HEK293 (cell line): ENCODE measurements around the gene POU2AF1.

Experiments
- CTCF ChIA-PET: fragments of 350-600 bp; formaldehyde crosslinking; extraction: SDS; loops from one replicate; lab custom pipeline; 2021; ENCODE audit warnings: antibody characterized with exemption; lab: Yijun Ruan, JAX
- POLR2A ChIA-PET: fragments of 300-600 bp; formaldehyde crosslinking; extraction: SDS; loops from one replicate; lab custom pipeline; 2020; ENCODE audit warnings: antibody characterized with exemption, inconsistent platforms; lab: Yijun Ruan, JAX
- H3K27ac ChIP-seq: fragments of 200-500 bp; sonication (Bioruptor generic); 2 replicates; pipeline ENCODE4 v1.5.1; 2014; ENCODE audit warnings: low read depth, low read length, control low read depth, inconsistent platforms; ENCODE audit errors: extremely low read depth
- H3K36me3 ChIP-seq, 2 experiments: fragments of 200-500 bp in 1 of 2; sonication (Bioruptor generic) in 1 of 2; 1 replicate in 1 of 2; 2 replicates in 1 of 2; pipeline ENCODE4 v1.5.1; 2014 to 2017; ENCODE audit warnings: inconsistent platforms in 2 of 2, low read length in 2 of 2; ENCODE audit not compliant: control insufficient read depth in 2 of 2, insufficient read depth in 1 of 2
- H3K4me1 ChIP-seq: fragments of 200-500 bp; sonication (Bioruptor generic); 2 replicates; pipeline ENCODE4 v1.5.1; 2014; ENCODE audit warnings: mild to moderate bottlenecking, low read length, inconsistent platforms; ENCODE audit not compliant: control insufficient read depth, insufficient read depth
- H3K4me3 ChIP-seq: 2 replicates; pipeline ENCODE4 v1.5.1; 2011; ENCODE audit warnings: low read depth, mild to moderate bottlenecking, control low read depth, low read length, moderate library complexity
- H3K9me3 ChIP-seq: fragments of 200-500 bp; sonication (Bioruptor generic); 2 replicates; pipeline ENCODE4 v1.5.1; 2014; ENCODE audit warnings: low read depth, low read length, inconsistent platforms; ENCODE audit not compliant: control insufficient read depth, insufficient read depth
- ATF2 ChIP-seq: fragments of 450-650 bp; formaldehyde crosslinking; IDR thresholded peaks from 2 replicates; pipeline ENCODE4 v1.5.1; 2016; ENCODE audit warnings: missing biosample characterization, missing genetic modification characterization, low read depth
- GLI4 ChIP-seq: fragments of 450-650 bp; formaldehyde crosslinking; IDR thresholded peaks from 2 replicates; pipeline ENCODE4 v1.5.1; 2016; ENCODE audit warnings: missing biosample characterization, missing genetic modification characterization
- HOXA7 ChIP-seq: sonication (generic); formaldehyde crosslinking; IDR thresholded peaks from 2 replicates; pipeline ENCODE4 v1.8.1; 2022; ENCODE audit warnings: missing genetic modification reagents, borderline replicate concordance
- KLF10 ChIP-seq: fragments of 450-650 bp; IDR thresholded peaks from 2 replicates; pipeline ENCODE4 v1.5.1; 2018; ENCODE audit warnings: missing biosample characterization, mild to moderate bottlenecking, missing genetic modification characterization
- KLF16 ChIP-seq: fragments of 450-650 bp; formaldehyde crosslinking; IDR thresholded peaks from 2 replicates; pipeline ENCODE4 v1.5.1; 2017; ENCODE audit warnings: missing biosample characterization, missing genetic modification characterization
- ZFHX2 ChIP-seq: fragments of 450-650 bp; formaldehyde crosslinking; conservative IDR thresholded peaks from 2 replicates; pipeline ENCODE4 v1.5.1; 2016; ENCODE audit warnings: missing biosample characterization, missing genetic modification characterization
- ZNF140 ChIP-seq: fragments of 450-650 bp; formaldehyde crosslinking; IDR thresholded peaks from 2 replicates; pipeline ENCODE4 v1.5.1; 2016; ENCODE audit warnings: missing biosample characterization, missing genetic modification characterization
- ZNF148 ChIP-seq: fragments of 450-650 bp; formaldehyde crosslinking; IDR thresholded peaks from 2 replicates; pipeline ENCODE4 v1.5.0; 2017; ENCODE audit warnings: missing biosample characterization, missing genetic modification characterization, borderline replicate concordance
- ZNF202 ChIP-seq: fragments of 450-650 bp; formaldehyde crosslinking; IDR thresholded peaks from 2 replicates; pipeline ENCODE4 v1.5.1; 2016; ENCODE audit warnings: missing biosample characterization, missing genetic modification characterization, borderline replicate concordance
- ZNF302 ChIP-seq: fragments of 450-650 bp; formaldehyde crosslinking; IDR thresholded peaks from 2 replicates; pipeline ENCODE4 v1.5.1; 2016; ENCODE audit warnings: missing biosample characterization, missing genetic modification characterization, low read depth
- ZNF350 ChIP-seq: fragments of 450-650 bp; formaldehyde crosslinking; IDR thresholded peaks from 2 replicates; pipeline ENCODE4 v1.5.0; 2017; ENCODE audit warnings: missing biosample characterization, mild to moderate bottlenecking, missing genetic modification characterization
- ZNF354C ChIP-seq: fragments of 450-650 bp; formaldehyde crosslinking; IDR thresholded peaks from 2 replicates; pipeline ENCODE4 v1.5.1; 2016; ENCODE audit warnings: missing biosample characterization, missing genetic modification characterization, low read depth, borderline replicate concordance
- ZNF37A ChIP-seq: fragments of 450-650 bp; IDR thresholded peaks from 2 replicates; pipeline ENCODE4 v1.5.1; 2018; ENCODE audit warnings: missing biosample characterization, missing genetic modification characterization
- ZNF488 ChIP-seq: fragments of 450-650 bp; formaldehyde crosslinking; IDR thresholded peaks from 2 replicates; pipeline ENCODE4 v1.5.1; 2016; ENCODE audit warnings: missing biosample characterization, missing genetic modification characterization
- ZNF529 ChIP-seq: fragments of 450-650 bp; formaldehyde crosslinking; IDR thresholded peaks from 2 replicates; pipeline ENCODE4 v1.5.1; 2017; ENCODE audit warnings: missing genetic modification characterization, missing biosample characterization; ENCODE audit not compliant: insufficient replicate concordance
- ZNF549 ChIP-seq: fragments of 450-650 bp; IDR thresholded peaks from 2 replicates; pipeline ENCODE4 v1.5.1; 2018; ENCODE audit warnings: missing biosample characterization, missing genetic modification characterization, mild to moderate bottlenecking, inconsistent platforms, moderate library complexity
- ZNF555 ChIP-seq: fragments of 450-650 bp; formaldehyde crosslinking; conservative IDR thresholded peaks from 2 replicates; pipeline ENCODE4 v1.5.1; 2017; ENCODE audit warnings: missing biosample characterization, mild to moderate bottlenecking, missing genetic modification characterization, inconsistent platforms
- ZNF558 ChIP-seq: fragments of 450-650 bp; formaldehyde crosslinking; IDR thresholded peaks from 2 replicates; pipeline ENCODE4 v1.5.1; 2016; ENCODE audit warnings: missing biosample characterization, missing genetic modification characterization
- ZNF639 ChIP-seq: fragments of 450-650 bp; formaldehyde crosslinking; IDR thresholded peaks from 2 replicates; pipeline ENCODE4 v1.5.1; 2016; ENCODE audit warnings: missing biosample characterization, missing genetic modification characterization
- ZNF677 ChIP-seq: fragments of 450-650 bp; IDR thresholded peaks from 2 replicates; pipeline ENCODE4 v1.5.0; 2018; ENCODE audit warnings: missing biosample characterization, mild to moderate bottlenecking, missing genetic modification characterization, moderate library complexity
- ZNF707 ChIP-seq: fragments of 450-650 bp; formaldehyde crosslinking; IDR thresholded peaks from 2 replicates; pipeline ENCODE4 v1.5.1; 2016; ENCODE audit warnings: missing biosample characterization, missing genetic modification characterization
- ZSCAN5A ChIP-seq: fragments of 450-650 bp; formaldehyde crosslinking; IDR thresholded peaks from 2 replicates; pipeline ENCODE4 v1.5.1; 2016; ENCODE audit warnings: missing biosample characterization, missing genetic modification characterization

POU2AF1 gene

GRCh38 chr11:111366560-111367410 is 12.3 kb downstream of the POU2AF1 start (continued):
- TF ChIP-seq ZNF354C (tag by site-specific recombination) (no peak), KLF16 (tag by site-specific recombination) (no peak)

GRCh38 chr11:111365722-111366559 is 13.1 kb downstream of the POU2AF1 start:
- ChIA-PET POLR2A (no interaction called here), CTCF (no interaction called here)
- Histone ChIP-seq H3K36me3 (no peaks in the 10 kb centered on the region), H3K4me3 (no peak overlapping the region), H3K9me3 (no peaks in the 10 kb centered on the region), H3K27ac (no peak overlapping the region), H3K4me1 (no peaks in the 10 kb centered on the region)
- TF ChIP-seq ZNF148 (tag by site-specific recombination) = no peak
- TF ChIP-seq ZSCAN5A = no peak
- no peak for TF ChIP-seq ZNF488 (tag by site-specific recombination)
- TF ChIP-seq ZNF140 (tag by site-specific recombination) = no peak
- TF ChIP-seq ZNF302 (tag by site-specific recombination) = no peak
- no peak for TF ChIP-seq ZNF677 (tag by site-specific recombination)
- no peak for TF ChIP-seq ZFHX2
- TF ChIP-seq KLF16 (tag by site-specific recombination) = no peak
- TF ChIP-seq ATF2 (tag by site-specific recombination) = no peak

- H3K4me3 ChIP-seq = no peak overlapping the region
- POLR2A ChIA-PET = no interaction called here
- no peaks in the 10 kb centered on the region for H3K4me1 ChIP-seq
- no peaks in the 10 kb centered on the region for H3K9me3 ChIP-seq
- CTCF ChIA-PET = no interaction called here
- no peak overlapping the region for H3K27ac ChIP-seq
- H3K36me3 ChIP-seq = no peaks in the 10 kb centered on the region
- TF ChIP-seq ZNF639 (no peak), KLF10 (tag by site-specific recombination) (no peak), ZNF202 (tag by site-specific recombination) (no peak), ZNF707 (tag by site-specific recombination) (no peak), ZNF37A (tag by site-specific recombination) (no peak), ZNF350 (tag by site-specific recombination) (no peak), ZNF555 (tag by site-specific recombination) (no peak), ZNF529 (no peak), ZNF549 (tag by site-specific recombination) (no peak), HOXA7 (CRISPR knock-in tag) (no peak), ZNF558 (no peak), GLI4 (tag by site-specific recombination) (no peak)
Observed at GRCh38 chr11:111364503-111364902, 14.6 kb downstream of the POU2AF1 start.
